Peyer's patch (tissue), 4 donors: ENCODE results near the gene FNDC3B.

Experiments
- POLR2A ChIP-seq, 2 donors: fragments of 450-650 bp; IDR thresholded peaks; one replicate each; pipeline ENCODE4 v1.5.1; 2017; ENCODE audit warnings: antibody characterized with exemption in 2 of 2, mild to moderate bottlenecking in 2 of 2, moderate library complexity in 2 of 2
- TF ChIP-seq, protein P1 (sequence below), 6 experiments: fragments of 450-650 bp in 4 of 6; fragments of 200-600 bp in 2 of 6; sonication (generic) in 1 of 6; IDR thresholded peaks; one replicate each; pipeline ENCODE4 v1.5.1; 2017 to 2019; ENCODE audit warnings: antibody characterized with exemption in 6 of 6, mild to moderate bottlenecking in 3 of 6, moderate library complexity in 1 of 6

DNA sequence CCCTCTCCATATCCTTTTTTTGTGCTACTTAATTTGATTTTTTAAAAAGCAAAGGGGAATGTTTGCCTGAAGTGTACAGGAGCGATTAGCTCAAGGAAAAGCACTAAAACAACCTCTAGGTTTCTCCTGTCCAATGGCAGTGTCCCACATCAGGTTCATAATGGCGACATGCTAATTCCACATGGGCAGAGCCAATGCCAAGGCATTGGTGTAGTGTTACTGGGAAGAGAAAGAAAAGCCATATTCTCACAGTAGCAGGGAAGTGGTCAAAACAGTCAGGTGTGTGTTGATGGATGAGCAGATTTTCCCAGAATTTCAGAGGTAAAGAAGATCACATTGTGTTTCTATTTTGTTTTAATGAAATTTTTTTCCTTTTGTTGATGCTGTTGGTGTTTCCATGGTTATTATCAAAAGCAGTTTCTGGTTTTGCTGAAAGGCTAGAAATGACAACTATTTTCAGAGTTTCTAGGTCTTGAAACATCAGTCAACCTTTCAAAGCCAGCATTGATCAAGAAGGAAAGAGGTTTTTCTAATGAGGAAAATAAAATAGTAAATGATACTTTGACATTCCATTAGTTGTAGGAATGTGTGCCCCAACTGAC, 65.2 kb downstream of the FNDC3B start:
- TF ChIP-seq, protein P1, sequence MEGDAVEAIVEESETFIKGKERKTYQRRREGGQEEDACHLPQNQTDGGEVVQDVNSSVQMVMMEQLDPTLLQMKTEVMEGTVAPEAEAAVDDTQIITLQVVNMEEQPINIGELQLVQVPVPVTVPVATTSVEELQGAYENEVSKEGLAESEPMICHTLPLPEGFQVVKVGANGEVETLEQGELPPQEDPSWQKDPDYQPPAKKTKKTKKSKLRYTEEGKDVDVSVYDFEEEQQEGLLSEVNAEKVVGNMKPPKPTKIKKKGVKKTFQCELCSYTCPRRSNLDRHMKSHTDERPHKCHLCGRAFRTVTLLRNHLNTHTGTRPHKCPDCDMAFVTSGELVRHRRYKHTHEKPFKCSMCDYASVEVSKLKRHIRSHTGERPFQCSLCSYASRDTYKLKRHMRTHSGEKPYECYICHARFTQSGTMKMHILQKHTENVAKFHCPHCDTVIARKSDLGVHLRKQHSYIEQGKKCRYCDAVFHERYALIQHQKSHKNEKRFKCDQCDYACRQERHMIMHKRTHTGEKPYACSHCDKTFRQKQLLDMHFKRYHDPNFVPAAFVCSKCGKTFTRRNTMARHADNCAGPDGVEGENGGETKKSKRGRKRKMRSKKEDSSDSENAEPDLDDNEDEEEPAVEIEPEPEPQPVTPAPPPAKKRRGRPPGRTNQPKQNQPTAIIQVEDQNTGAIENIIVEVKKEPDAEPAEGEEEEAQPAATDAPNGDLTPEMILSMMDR (IDR thresholded peaks at IDR 0.05) = no peak
- TF ChIP-seq POLR2A (IDR thresholded peaks at IDR 0.05) = no peak
